GM18873 (cell line): ENCODE data around the gene ATP5ME.
"Not testable (repeated sequence)": the region's sequence is repeated elsewhere in the genome, so short reads cannot be mapped to it uniquely, and the experiment has no call there.

Experiments
- ATAC-seq: cut with Tn5 transposase; IDR thresholded peaks from one replicate; pipeline ENCODE4 v1.9.1; 2021; ENCODE audit warnings: mild to moderate bottlenecking, moderate library complexity, moderate number of reproducible peaks; ENCODE audit not compliant: unreplicated experiment, low FRiP score

Gene ATP5ME

GRCh38 chr4:674172-675035, at the start of gene ATP5ME, which contains the start of gene MYL5:
TSS of gene ATP5ME (minus strand) at chr4:674276. CDS start at chr4:674247, 29 bp downstream.
TSS of gene MYL5 (plus strand) at chr4:674542. CDS start at chr4:678027, 3,485 bp downstream.
- peak; percentile 72 for ATAC-seq

GRCh38 chr4:722851-723360, 48.8 kb upstream of the ATP5ME start:
- no peak for ATAC-seq

GRCh38 chr4:722169-722725, 48.2 kb upstream of the ATP5ME start:
- ATAC-seq = no peak

GRCh38 chr4:721261-722168, 47.4 kb upstream of the ATP5ME start:
- ATAC-seq = no peak

- no peak for ATAC-seq
Observed at GRCh38 chr4:720111-720860, 46.2 kb upstream of the ATP5ME start.

- no peak for ATAC-seq
Observed at GRCh38 chr4:718460-718859, 44.4 kb upstream of the ATP5ME start.

GRCh38 chr4:717601-718320, 43.7 kb upstream of the ATP5ME start:
- no peak for ATAC-seq

- ATAC-seq = no peak
Observed at GRCh38 chr4:714087-714486, 40.0 kb upstream of the ATP5ME start.

- no peak for ATAC-seq
Observed at GRCh38 chr4:712916-713632, 39.0 kb upstream of the ATP5ME start.

- ATAC-seq = no peak
Observed at GRCh38 chr4:712093-712492, 38.0 kb upstream of the ATP5ME start.

GRCh38 chr4:710916-711315, 36.8 kb upstream of the ATP5ME start:
- ATAC-seq = no peak

- no peak for ATAC-seq
Observed at GRCh38 chr4:710116-710515, 36.0 kb upstream of the ATP5ME start.

- ATAC-seq = no peak
Observed at GRCh38 chr4:709348-709747, 35.3 kb upstream of the ATP5ME start.

GRCh38 chr4:708631-708933, 34.5 kb upstream of the ATP5ME start:
- no peak for ATAC-seq

GRCh38 chr4:707929-708630, 34.0 kb upstream of the ATP5ME start:
- no peak for ATAC-seq

- ATAC-seq = no peak
Observed at GRCh38 chr4:706834-707598, 32.9 kb upstream of the ATP5ME start.

GRCh38 chr4:706083-706633, 32.1 kb upstream of the ATP5ME start:
- ATAC-seq = not testable (repeated sequence)
